ENCODE measurements around the gene CXXC4. TPM values are rescaled to one million over a fixed set of nuclear protein-coding genes. Genes with fewer than 3 reads are reported as not detected.

Gene CXXC4
- total RNA-seq, 6 experiments from 2014 or later = 0.29 to 1.0 (median 0.89) TPM

DNA sequence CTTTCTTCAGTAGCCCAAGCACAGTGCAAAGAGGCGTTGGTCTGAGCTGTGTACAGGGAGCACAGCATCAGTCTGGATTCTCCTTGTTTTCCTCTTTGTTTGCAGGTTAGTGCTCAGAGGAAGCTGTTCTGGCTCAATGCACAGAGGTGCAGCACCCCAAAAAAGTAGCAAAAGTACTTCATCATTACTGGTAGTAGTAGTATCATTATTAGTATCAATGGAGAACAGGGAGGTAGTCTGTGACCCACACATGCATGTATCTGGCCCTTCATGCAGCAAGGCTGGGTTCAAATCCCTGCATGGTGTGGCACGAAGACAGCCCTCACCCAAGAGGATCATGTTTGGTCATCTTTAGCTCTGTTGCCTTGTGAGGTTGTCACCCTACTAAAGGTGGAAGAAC lies 68.7 kb downstream of the CXXC4 start:
- ATAC-seq = no peak
- DNase-seq = no peak
- Histone ChIP-seq H3K4me3 (no peak overlapping the region), H3K4me1 (no peaks in the 10 kb centered on the region), H3K27ac (no peak overlapping the region), H3K27me3 (no peaks in the 10 kb centered on the region), H3K36me3 (no peaks in the 10 kb centered on the region), H3K9me3 (no peaks in the 10 kb centered on the region)
- intact Hi-C loops (cut with DNase I) = no loop called here
- WGBS (ENCODE audit: insufficient coverage, low coverage, low lambda C conversion rate, missing lambda C conversion rate) = 71% methylated on average over 2 of the region's 2 CpGs
- no peak for TF ChIP-seq POLR2A (IDR thresholded peaks at IDR 0.05)
- TF ChIP-seq, protein P1, sequence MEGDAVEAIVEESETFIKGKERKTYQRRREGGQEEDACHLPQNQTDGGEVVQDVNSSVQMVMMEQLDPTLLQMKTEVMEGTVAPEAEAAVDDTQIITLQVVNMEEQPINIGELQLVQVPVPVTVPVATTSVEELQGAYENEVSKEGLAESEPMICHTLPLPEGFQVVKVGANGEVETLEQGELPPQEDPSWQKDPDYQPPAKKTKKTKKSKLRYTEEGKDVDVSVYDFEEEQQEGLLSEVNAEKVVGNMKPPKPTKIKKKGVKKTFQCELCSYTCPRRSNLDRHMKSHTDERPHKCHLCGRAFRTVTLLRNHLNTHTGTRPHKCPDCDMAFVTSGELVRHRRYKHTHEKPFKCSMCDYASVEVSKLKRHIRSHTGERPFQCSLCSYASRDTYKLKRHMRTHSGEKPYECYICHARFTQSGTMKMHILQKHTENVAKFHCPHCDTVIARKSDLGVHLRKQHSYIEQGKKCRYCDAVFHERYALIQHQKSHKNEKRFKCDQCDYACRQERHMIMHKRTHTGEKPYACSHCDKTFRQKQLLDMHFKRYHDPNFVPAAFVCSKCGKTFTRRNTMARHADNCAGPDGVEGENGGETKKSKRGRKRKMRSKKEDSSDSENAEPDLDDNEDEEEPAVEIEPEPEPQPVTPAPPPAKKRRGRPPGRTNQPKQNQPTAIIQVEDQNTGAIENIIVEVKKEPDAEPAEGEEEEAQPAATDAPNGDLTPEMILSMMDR (IDR thresholded peaks at IDR 0.05) = no peak

DNA sequence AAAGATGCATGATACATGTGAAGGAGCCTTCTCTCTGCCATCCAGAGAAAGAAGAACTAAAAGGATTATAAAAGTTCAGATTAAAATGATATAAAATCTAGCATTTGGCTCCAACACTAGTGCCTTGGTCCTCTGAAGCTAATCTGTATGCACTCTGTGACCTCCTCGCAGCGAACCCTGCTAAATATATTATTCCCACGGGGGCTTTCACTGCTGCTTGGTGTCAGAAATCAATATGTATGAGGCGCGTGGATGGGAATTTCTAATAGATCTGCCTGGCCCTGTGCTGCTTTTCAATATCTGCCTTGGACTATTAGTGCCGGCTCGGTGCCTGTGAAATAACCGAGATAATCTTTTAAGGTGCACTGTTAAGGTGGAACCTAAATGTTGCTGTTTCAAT lies 69.7 kb downstream of the CXXC4 start:
- Histone ChIP-seq H3K36me3 (no peaks in the 10 kb centered on the region), H3K4me3 (peak overlapping the region; percentile 34 to 58 (median 42)), H3K9me3 (no peaks in the 10 kb centered on the region), H3K4me1 (no peaks in the 10 kb centered on the region), H3K27ac (peak overlapping the region in 1 of 3 donors; percentile 3), H3K27me3 (no peaks in the 10 kb centered on the region)
- intact Hi-C loops (cut with DNase I) = no loop called here
- TF ChIP-seq, protein P1 (IDR thresholded peaks at IDR 0.05) = no peak
- TF ChIP-seq POLR2A (IDR thresholded peaks at IDR 0.05) = no peak
- WGBS (ENCODE audit: insufficient coverage, low coverage, low lambda C conversion rate, missing lambda C conversion rate) = 15% methylated on average over 8 of the region's 8 CpGs
- ATAC-seq = peak; percentile 57 to 79 (median 73)
- DNase-seq = peak in 1 of 3 donors; percentile 40

DNA sequence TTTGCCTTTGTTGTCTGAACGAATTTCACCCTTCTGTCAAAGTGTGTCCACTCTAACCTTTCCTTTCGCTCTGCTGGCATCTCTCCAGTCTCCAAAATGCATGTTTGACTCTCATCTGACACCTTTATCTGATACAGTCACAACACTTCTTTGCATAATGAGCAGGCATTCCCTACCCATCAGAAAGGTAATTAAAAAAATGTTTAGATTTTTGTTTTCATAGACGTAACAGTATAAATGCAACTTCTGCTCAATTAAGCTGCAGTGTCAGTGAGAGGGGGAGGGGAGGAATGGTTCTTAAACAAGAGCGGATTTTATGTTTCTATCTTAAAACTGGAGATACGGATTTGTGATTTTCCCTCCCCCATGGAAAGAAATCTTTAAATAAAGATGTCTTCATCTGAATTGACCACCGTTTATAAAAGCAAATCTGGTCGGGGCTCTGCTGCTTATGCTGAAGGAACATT lies 70.2 kb downstream of the CXXC4 start:
- no peak for DNase-seq
- peak; percentile 35 to 69 (median 58) for ATAC-seq
- no peaks in the 10 kb centered on the region for H3K27me3 ChIP-seq
- no peaks in the 10 kb centered on the region for H3K36me3 ChIP-seq
- no peaks in the 10 kb centered on the region for H3K4me1 ChIP-seq
- no peaks in the 10 kb centered on the region for H3K9me3 ChIP-seq
- 17% methylated on average over 7 of the region's 7 CpGs for whole genome bisulfite sequencing (ENCODE audit: insufficient coverage, low coverage, low lambda C conversion rate, missing lambda C conversion rate)
- H3K4me3 ChIP-seq = peak overlapping the region; percentile 34 to 58 (median 42)
- TF ChIP-seq, protein P1 (IDR thresholded peaks at IDR 0.05) = no peak
- no peak for TF ChIP-seq POLR2A (IDR thresholded peaks at IDR 0.05)
- intact Hi-C loops (cut with DNase I) = no loop called here
- peak overlapping the region in 1 of 3 donors; percentile 3 for H3K27ac ChIP-seq

DNA sequence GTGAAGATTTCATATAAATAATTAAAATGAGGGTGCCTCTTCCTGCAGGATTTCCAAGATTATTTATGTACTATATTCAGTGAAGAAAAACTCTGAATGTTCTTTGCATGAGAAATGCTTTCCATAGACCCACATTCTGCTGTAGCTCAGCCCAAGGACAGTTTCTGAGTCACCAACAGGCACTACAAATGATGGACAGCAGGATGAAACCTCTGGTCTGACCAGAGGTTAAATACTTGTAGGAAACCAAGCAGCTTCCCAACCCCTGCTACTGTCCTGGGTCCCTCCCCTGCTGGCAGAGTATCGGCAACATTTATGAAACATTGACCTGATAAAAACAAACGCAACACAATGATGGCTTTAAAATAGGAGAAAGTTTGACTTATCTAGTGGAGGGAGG lies 73.1 kb downstream of the CXXC4 start:
- Histone ChIP-seq H3K27ac (no peak overlapping the region), H3K9me3 (no peaks in the 10 kb centered on the region), H3K4me3 (no peak overlapping the region), H3K36me3 (no peaks in the 10 kb centered on the region), H3K4me1 (no peaks in the 10 kb centered on the region), H3K27me3 (no peaks in the 10 kb centered on the region)
- intact Hi-C loops (cut with DNase I) = no loop called here
- ATAC-seq (peak in 1 of 4 donors; percentile 20), DNase-seq (no peak)
- no peak for TF ChIP-seq POLR2A (IDR thresholded peaks at IDR 0.05)
- TF ChIP-seq, protein P1 (IDR thresholded peaks at IDR 0.05) = no peak
- 22% methylated on average over 2 of the region's 2 CpGs for WGBS (ENCODE audit: insufficient coverage, low coverage, low lambda C conversion rate, missing lambda C conversion rate)

DNA sequence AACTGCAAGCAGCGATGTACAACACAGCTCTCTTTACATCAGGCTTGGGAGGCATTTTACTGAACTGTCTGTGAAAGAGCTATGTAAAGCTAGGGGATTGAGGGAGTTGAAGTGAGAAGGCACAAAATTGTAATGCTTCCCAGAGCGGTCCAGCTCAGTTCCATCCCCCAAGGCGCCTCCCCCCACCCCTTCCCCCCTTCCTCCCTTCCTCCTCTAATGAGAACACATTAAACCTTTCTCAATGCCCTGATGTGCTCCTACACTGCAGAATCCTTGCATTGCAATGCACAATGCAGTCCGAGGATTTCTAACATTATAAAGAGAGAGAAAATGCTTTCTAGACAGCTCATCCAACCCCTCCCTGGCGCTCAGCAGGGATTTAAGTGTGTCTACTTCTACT lies 73.9 kb downstream of the CXXC4 start:
- no peaks in the 10 kb centered on the region for H3K27me3 ChIP-seq
- no peaks in the 10 kb centered on the region for H3K4me1 ChIP-seq
- TF ChIP-seq, protein P1 (IDR thresholded peaks at IDR 0.05) = no peak
- no peak for TF ChIP-seq POLR2A (IDR thresholded peaks at IDR 0.05)
- H3K27ac ChIP-seq = no peak overlapping the region
- H3K36me3 ChIP-seq = no peaks in the 10 kb centered on the region
- no peak overlapping the region for H3K4me3 ChIP-seq
- DNase-seq (no peak), ATAC-seq (no peak)
- 60% methylated on average over 5 of the region's 5 CpGs for WGBS (ENCODE audit: insufficient coverage, low coverage, low lambda C conversion rate, missing lambda C conversion rate)
- H3K9me3 ChIP-seq = no peaks in the 10 kb centered on the region
- intact Hi-C loops (cut with DNase I) = no loop called here

All from right lobe of liver (tissue), 6 donors.